Erythroblast (primary cell): Measurements from ENCODE around the gene CCDC90B.
"Not testable (repeated sequence)": the region's sequence is repeated elsewhere in the genome, so short reads cannot be mapped to it uniquely, and the experiment has no call there.

Experiments used
- GATA1 ChIP-seq: IDR thresholded peaks from 2 replicates; pipeline ENCODE4 v1.6.1; 2011; ENCODE audit warnings: low read depth, mild to moderate bottlenecking, control low read depth, low read length, moderate library complexity
- POLR2A ChIP-seq: IDR thresholded peaks from 2 replicates; pipeline ENCODE4 v1.6.1; 2011; ENCODE audit warnings: mild to moderate bottlenecking, low read length

- not testable (repeated sequence) for TF ChIP-seq POLR2A, GATA1
Measured at GRCh38 chr11:83316897-83317268, 30.7 kb upstream of the CCDC90B start.
